OCI-LY7 (cell line): ENCODE measurements around the gene MAP3K5. TPM values are rescaled to one million over a fixed set of nuclear protein-coding genes. Genes with fewer than 3 reads are reported as not detected.

Experiments
- BruUV-seq: library from RNA; stranded (reverse); fragments of 400-500 nt; replicated peaks from 2 replicates; lab custom pipeline; 2021; lab: Mats Ljungman, UMichigan
- CTCF ChIA-PET: fragments of 300-600 bp; sonication (Branson Sonifier 250); formaldehyde crosslinking; loops from one replicate; lab custom pipeline; 2022; ENCODE audit warnings: antibody characterized with exemption; ENCODE audit not compliant: unreplicated experiment; lab: Charles Lee
- POLR2A ChIA-PET: fragments of 300-600 bp; sonication (Branson Sonifier 250); formaldehyde crosslinking; loops from one replicate; lab custom pipeline; 2022; ENCODE audit warnings: antibody characterized with exemption; lab: Charles Lee
- DNase-seq: peaks from one replicate; pipeline ENCODE4 v3.0.0-alpha.2; 2015; ENCODE audit warnings: low spot score
- H2AFZ ChIP-seq: fragments of 200-600 bp; sonication (generic), shearing (Covaris generic); 2 replicates; pipeline ENCODE4 v1.6.1; 2014; ENCODE audit warnings: mild to moderate bottlenecking, antibody characterized with exemption, low read length, moderate library complexity
- H3K27ac ChIP-seq: fragments of 200-600 bp; sonication (generic); 2 replicates; pipeline ENCODE4 v1.5.1; 2014; ENCODE audit warnings: mixed run types, low read depth, mild to moderate bottlenecking, moderate library complexity, low read length, inconsistent platforms; ENCODE audit not compliant: poor library complexity, severe bottlenecking
- H3K36me3 ChIP-seq: fragments of 200-600 bp; sonication (generic); 2 replicates; pipeline ENCODE4 v1.6.1; 2014; ENCODE audit warnings: mild to moderate bottlenecking, antibody characterized with exemption, low read length, moderate library complexity, mixed read lengths; ENCODE audit not compliant: insufficient read depth
- H3K4me1 ChIP-seq: fragments of 200-600 bp; sonication (generic); 2 replicates; pipeline ENCODE4 v1.5.1; 2014; ENCODE audit warnings: mild to moderate bottlenecking, low read length; ENCODE audit not compliant: insufficient read depth, poor library complexity, severe bottlenecking
- H3K4me2 ChIP-seq: fragments of 200-600 bp; sonication (generic); 2 replicates; pipeline ENCODE4 v1.6.1; 2014; ENCODE audit warnings: mild to moderate bottlenecking, low read length
- H3K4me3 ChIP-seq: fragments of 200-600 bp; sonication (generic); 2 replicates; pipeline ENCODE4 v1.5.1; 2014; ENCODE audit warnings: mild to moderate bottlenecking, low read depth, low read length; ENCODE audit not compliant: poor library complexity, severe bottlenecking
- H3K79me2 ChIP-seq: fragments of 200-600 bp; sonication (generic); 2 replicates; pipeline ENCODE4 v1.6.1; 2016; ENCODE audit warnings: low read depth, mild to moderate bottlenecking, low read length, moderate library complexity, mixed read lengths; ENCODE audit not compliant: insufficient read depth
- H3K9me2 ChIP-seq: fragments of 200-600 bp; sonication (generic); 2 replicates; pipeline ENCODE4 v1.6.1; 2016; ENCODE audit warnings: mild to moderate bottlenecking, low read length, mixed read lengths; ENCODE audit not compliant: insufficient read depth
- H3K9me3 ChIP-seq: fragments of 200-600 bp; sonication (generic); 2 replicates; pipeline ENCODE4 v1.6.1; 2014; ENCODE audit warnings: mild to moderate bottlenecking, mixed run types, low read length, mixed read lengths
- H4K20me1 ChIP-seq: fragments of 200-600 bp; sonication (generic); 2 replicates; pipeline ENCODE4 v1.6.1; 2014; ENCODE audit warnings: mild to moderate bottlenecking, antibody characterized with exemption, low read length, moderate library complexity, mixed read lengths; ENCODE audit not compliant: insufficient read depth
- CTCF ChIP-seq: fragments of 200-600 bp; sonication (generic); conservative IDR thresholded peaks from 2 replicates; pipeline ENCODE4 v1.5.1; 2014; ENCODE audit warnings: mild to moderate bottlenecking, antibody characterized with exemption, low read length, moderate library complexity, mixed read lengths
- EZH2phosphoT487 ChIP-seq: fragments of 200-600 bp; sonication (generic); IDR thresholded peaks from 2 replicates; pipeline ENCODE4 v1.6.1; 2018; ENCODE audit warnings: low read depth, borderline replicate concordance, mild to moderate bottlenecking, mixed run types, antibody characterized with exemption, low read length, moderate library complexity, mixed read lengths
- intact Hi-C: fragments of 100-400 bp; cut with micrococcal nuclease; formaldehyde crosslinking; loops from one replicate; pipeline ENCODE4 v1.10.0; 2022; ENCODE audit not compliant: unreplicated experiment
- total RNA-seq, 2 experiments: library from RNA; depleted of rRNA in 1 of 2; stranded (reverse); fragments of >200 nt in 1 of 2; shearing (Covaris generic) in 1 of 2; gene quantifications; 2 replicates each; pipeline ENCODE4 v1.2.3, GENCODE V29; 2014 to 2022

The MAP3K5 gene
- total RNA-seq, 2 experiments from 2014 or later, result 13.8 to 16.6 TPM

- H3K9me3 ChIP-seq, result no peaks in the 10 kb centered on the region
- no peak for DNase-seq
- H3K36me3 ChIP-seq, result peaks cover 12% of the 10 kb centered on the region; the same call in 1 of the 2 replicates
- no TSS peak for BruUV-seq
- no peaks in the 10 kb centered on the region for H3K4me1 ChIP-seq
- H3K4me2 ChIP-seq, result no peak overlapping the region
- no peak overlapping the region for H3K27ac ChIP-seq
- intact Hi-C loops, result no loop called here
- no peak overlapping the region for H3K4me3 ChIP-seq
- no peaks in the 10 kb centered on the region for H4K20me1 ChIP-seq
- H3K9me2 ChIP-seq, result no peaks in the 10 kb centered on the region
- no peaks in the 10 kb centered on the region for H3K79me2 ChIP-seq
- no peak overlapping the region for H2AFZ ChIP-seq
- ChIA-PET CTCF (no interaction called here), POLR2A (interaction anchor here (0.6 kb wide), 1 partner anchor 114 kb away, joined by 3 read pairs; no protein-coding TSS in a partner anchor)
- TF ChIP-seq EZH2phosphoT487, result no peak
- no peak for TF ChIP-seq CTCF
These were observed 187.3 kb downstream of the MAP3K5 start for GRCh38 chr6:136604928-136605510.

DNA sequence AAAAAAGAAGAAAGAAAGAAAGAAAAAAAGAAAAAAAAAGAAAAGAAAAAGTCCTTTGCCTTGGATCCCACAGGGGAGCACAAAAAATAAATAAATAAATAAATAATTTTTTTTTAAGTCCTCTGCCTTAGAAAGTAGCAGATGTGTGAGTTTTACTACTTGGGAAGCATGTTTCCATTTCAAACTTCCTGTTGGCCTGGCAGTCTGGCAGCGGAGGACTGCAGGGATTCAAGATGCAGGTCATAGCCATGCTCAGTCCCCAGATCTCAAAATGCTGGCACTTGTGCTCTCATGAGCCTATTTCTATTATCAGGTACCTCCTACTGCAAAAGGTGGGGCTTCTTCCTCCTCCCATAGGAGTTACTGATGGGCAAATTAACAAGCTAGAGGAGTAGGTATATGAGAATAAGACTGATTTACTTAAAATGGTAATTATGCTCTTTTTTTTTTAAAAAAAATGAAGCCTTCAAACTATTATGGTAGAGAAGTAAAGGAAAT lies 187.9 kb downstream of the MAP3K5 start:
- TF ChIP-seq EZH2phosphoT487, result no peak
- TF ChIP-seq CTCF, result no peak
- H3K79me2 ChIP-seq, result no peaks in the 10 kb centered on the region
- CTCF ChIA-PET, result no interaction called here
- POLR2A ChIA-PET, result interaction anchor here (0.5 to 0.8 kb wide), 3 partner anchors 18 to 341 kb away, joined by 3 to 9 read pairs (median 3); no protein-coding TSS in a partner anchor
- H4K20me1 ChIP-seq, result no peaks in the 10 kb centered on the region
- no peaks in the 10 kb centered on the region for H3K4me1 ChIP-seq
- H3K9me3 ChIP-seq, result no peaks in the 10 kb centered on the region
- BruUV-seq, result no TSS peak
- no peak overlapping the region for H3K4me2 ChIP-seq
- intact Hi-C loops, result no loop called here
- H2AFZ ChIP-seq, result no peak overlapping the region
- H3K27ac ChIP-seq, result no peak overlapping the region
- no peak for DNase-seq
- H3K4me3 ChIP-seq, result no peak overlapping the region
- H3K9me2 ChIP-seq, result no peaks in the 10 kb centered on the region
- H3K36me3 ChIP-seq, result peaks cover 10% of the 10 kb centered on the region; the same call in 1 of the 2 replicates

GRCh38 chr6:136600818-136601217 lies 191.5 kb downstream of the MAP3K5 start:
- ChIA-PET POLR2A (interaction anchor here (0.6 to 1.8 kb wide), 5 partner anchors 12 to 27 kb away, joined by 3 to 6 read pairs (median 4); no protein-coding TSS in a partner anchor), CTCF (interaction anchor here (0.8 kb wide), 1 partner anchor 192 kb away, joined by 3 read pairs; the partner anchor contains the start of gene MAP3K5)
- BruUV-seq, result no TSS peak
- no peaks in the 10 kb centered on the region for H3K9me3 ChIP-seq
- no peaks in the 10 kb centered on the region for H3K9me2 ChIP-seq
- TF ChIP-seq EZH2phosphoT487 (no peak), CTCF (no peak)
- H3K36me3 ChIP-seq, result peaks cover 10% of the 10 kb centered on the region; the same call in 1 of the 2 replicates
- intact Hi-C loops, result no loop called here
- no peak overlapping the region for H3K27ac ChIP-seq
- H2AFZ ChIP-seq, result no peak overlapping the region
- H3K79me2 ChIP-seq, result no peaks in the 10 kb centered on the region
- DNase-seq, result no peak
- H4K20me1 ChIP-seq, result no peaks in the 10 kb centered on the region
- no peaks in the 10 kb centered on the region for H3K4me1 ChIP-seq
- no peak overlapping the region for H3K4me3 ChIP-seq
- H3K4me2 ChIP-seq, result no peak overlapping the region
